Mammary epithelial cell (primary cell): ENCODE data around the gene ASPG.

Source experiments
- CTCF ChIP-seq, 2 donors: IDR thresholded peaks in 1 of 2; conservative IDR thresholded peaks in 1 of 2; 2 replicates each; pipeline ENCODE4 v1.5.1; 2011 to 2012; ENCODE audit warnings: inconsistent platforms in 2 of 2, low read length in 2 of 2, mild to moderate bottlenecking in 2 of 2, control low read depth in 1 of 2, low read depth in 1 of 2; ENCODE audit not compliant: insufficient read depth in 1 of 2; ENCODE audit errors: extremely low read depth in 1 of 2
- EZH2 ChIP-seq: IDR thresholded peaks from 2 replicates; pipeline ENCODE4 v1.6.1; 2012; ENCODE audit warnings: low read length, inconsistent platforms, borderline replicate concordance

- TF ChIP-seq CTCF (conservative IDR thresholded peaks at IDR 0.05 in 1 of 2, IDR thresholded peaks at IDR 0.05 in 1 of 2; ENCODE audit: extremely low read depth in 1 of 2, insufficient read depth in 1 of 2, low read depth in 1 of 2, low read length in 2 of 2) (no peak), EZH2 (no peak)
Observed at GRCh38 chr14:104133496-104133895, 48.0 kb downstream of the ASPG start.
